Natural killer cell (primary cell): ENCODE measurements around the gene KRCC1. TPM values are rescaled to one million over a fixed set of nuclear protein-coding genes. Genes with fewer than 3 reads are reported as not detected.
"Not testable (repeated sequence)": the region's sequence is repeated elsewhere in the genome, so short reads cannot be mapped to it uniquely, and the experiment has no call there.

ENCODE experiments used
- ATAC-seq, 3 donors: fragments of 150-1000 bp in 2 of 3; fragments of 200-7000 bp in 1 of 3; cut with Tn5 transposase; 1 replicate in 1 of 3; 2 replicates in 2 of 3; pipeline ENCODE4 v1.10.0; 2021; ENCODE audit warnings: mild to moderate bottlenecking in 2 of 3, moderate library complexity in 2 of 3
- DNase-seq, 2 donors: peaks; one replicate each; pipeline versions ENCODE4 v3.0.0 to v3.0.0-alpha.2; 2013 to 2021; ENCODE audit warnings: mixed read lengths in 1 of 2
- H3K27ac ChIP-seq: one replicate; pipeline ENCODE4 v1.5.1; 2013; ENCODE audit warnings: mild to moderate bottlenecking, low read length
- H3K27me3 ChIP-seq: one replicate; pipeline ENCODE4 v1.6.1; 2013; ENCODE audit warnings: low read length; ENCODE audit not compliant: control insufficient read depth, insufficient read depth
- H3K36me3 ChIP-seq: one replicate; pipeline ENCODE4 v1.6.1; 2013; ENCODE audit warnings: low read length; ENCODE audit not compliant: control insufficient read depth, insufficient read depth
- H3K4me1 ChIP-seq: one replicate; pipeline ENCODE4 v1.6.1; 2013; ENCODE audit warnings: low read length; ENCODE audit not compliant: control insufficient read depth, insufficient read depth
- H3K4me3 ChIP-seq: one replicate; pipeline ENCODE4 v1.5.1; 2013; ENCODE audit warnings: low read length
- H3K9me3 ChIP-seq: one replicate; pipeline ENCODE4 v1.6.1; 2013; ENCODE audit warnings: low read length; ENCODE audit not compliant: control insufficient read depth, insufficient read depth
- H3K27ac Mint-ChIP-seq, 2 donors: one replicate each; pipeline ENCODE4 v1.8.0; 2022; ENCODE audit warnings: mild to moderate bottlenecking in 2 of 2, mixed read lengths in 2 of 2, moderate library complexity in 1 of 2
- H3K27me3 Mint-ChIP-seq, 2 donors: one replicate each; pipeline ENCODE4 v1.8.0; 2022; ENCODE audit warnings: low read depth in 2 of 2, mixed read lengths in 2 of 2
- H3K36me3 Mint-ChIP-seq: one replicate; pipeline ENCODE4 v1.8.0; 2022; ENCODE audit warnings: mixed read lengths
- H3K4me1 Mint-ChIP-seq, 2 donors: one replicate each; pipeline ENCODE4 v1.8.0; 2022; ENCODE audit warnings: mixed read lengths in 2 of 2
- H3K4me3 Mint-ChIP-seq: one replicate; pipeline ENCODE4 v1.8.0; 2022; ENCODE audit warnings: mild to moderate bottlenecking, moderate library complexity, mixed read lengths
- H3K9me3 Mint-ChIP-seq, 2 donors: one replicate each; pipeline ENCODE4 v1.8.0; 2022; ENCODE audit warnings: mixed read lengths in 2 of 2
- WGBS: methylation state at CpG from one replicate; pipeline ENCODE4 v1.1.7; 2013; ENCODE audit warnings: missing lambda C conversion rate; ENCODE audit not compliant: insufficient coverage; 5-methylcytosine and 5-hydroxymethylcytosine counted together
- intact Hi-C: fragments of 100-400 bp; cut with micrococcal nuclease; formaldehyde crosslinking; loops from one replicate; pipeline ENCODE4 v1.14.2; 2022
- total RNA-seq, 4 donors: library from RNA; stranded (reverse); fragments of 120-200 nt in 1 of 4; gene quantifications; one replicate each; pipeline versions ENCODE4 v1.2.3 to v1.2.4, GENCODE V29; 2013 to 2022
- TF ChIP-seq, protein P1 (sequence below): fragments of 200-600 bp; IDR thresholded peaks from one replicate; pipeline ENCODE4 v1.8.0; 2022; ENCODE audit warnings: antibody characterized with exemption

The KRCC1 gene
- total RNA-seq, 3 donors from 2014 or later (not counting 1 experiment from before 2014, with no cell fraction given): 9.0 to 17.0 (median 10.5) TPM

DNA sequence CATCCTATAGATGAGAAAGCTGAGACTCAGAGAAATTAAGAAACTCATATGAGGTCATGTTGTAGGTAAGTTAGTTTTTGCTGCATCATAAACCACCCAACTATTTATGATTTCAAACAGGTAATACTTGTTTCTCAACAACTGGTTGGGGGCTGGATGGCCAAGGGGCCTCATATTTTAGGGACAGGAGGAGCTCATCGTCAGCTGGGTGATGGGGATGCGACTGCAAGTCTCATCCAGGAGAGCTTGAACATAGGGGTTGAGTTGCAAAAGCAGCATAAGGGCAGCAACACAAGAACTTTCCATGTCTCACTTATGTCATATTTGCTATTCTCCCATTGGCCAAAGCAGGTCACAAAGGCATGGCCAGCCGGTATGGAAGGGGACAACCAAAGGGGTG lies 35.6 kb downstream of the KRCC1 start:
- DNase-seq: no peak
- H3K27ac Mint-ChIP-seq: no peak overlapping the region
- peaks cover 8% of the 10 kb centered on the region for H3K4me1 ChIP-seq
- H3K4me3 Mint-ChIP-seq: no peak overlapping the region
- no peaks in the 10 kb centered on the region for H3K27me3 ChIP-seq
- no peak overlapping the region for H3K27ac ChIP-seq
- intact Hi-C loops: no loop called here
- H3K36me3 ChIP-seq: no peaks in the 10 kb centered on the region
- H3K36me3 Mint-ChIP-seq: no peaks in the 10 kb centered on the region
- H3K4me3 ChIP-seq: no peak overlapping the region
- no peak for ATAC-seq
- H3K4me1 Mint-ChIP-seq: peaks cover 20 to 22% of the 10 kb centered on the region in 2 donors
- 97% methylated on average over 2 of the region's 3 CpGs for WGBS
- no peaks in the 10 kb centered on the region for H3K27me3 Mint-ChIP-seq
- TF ChIP-seq, protein P1, sequence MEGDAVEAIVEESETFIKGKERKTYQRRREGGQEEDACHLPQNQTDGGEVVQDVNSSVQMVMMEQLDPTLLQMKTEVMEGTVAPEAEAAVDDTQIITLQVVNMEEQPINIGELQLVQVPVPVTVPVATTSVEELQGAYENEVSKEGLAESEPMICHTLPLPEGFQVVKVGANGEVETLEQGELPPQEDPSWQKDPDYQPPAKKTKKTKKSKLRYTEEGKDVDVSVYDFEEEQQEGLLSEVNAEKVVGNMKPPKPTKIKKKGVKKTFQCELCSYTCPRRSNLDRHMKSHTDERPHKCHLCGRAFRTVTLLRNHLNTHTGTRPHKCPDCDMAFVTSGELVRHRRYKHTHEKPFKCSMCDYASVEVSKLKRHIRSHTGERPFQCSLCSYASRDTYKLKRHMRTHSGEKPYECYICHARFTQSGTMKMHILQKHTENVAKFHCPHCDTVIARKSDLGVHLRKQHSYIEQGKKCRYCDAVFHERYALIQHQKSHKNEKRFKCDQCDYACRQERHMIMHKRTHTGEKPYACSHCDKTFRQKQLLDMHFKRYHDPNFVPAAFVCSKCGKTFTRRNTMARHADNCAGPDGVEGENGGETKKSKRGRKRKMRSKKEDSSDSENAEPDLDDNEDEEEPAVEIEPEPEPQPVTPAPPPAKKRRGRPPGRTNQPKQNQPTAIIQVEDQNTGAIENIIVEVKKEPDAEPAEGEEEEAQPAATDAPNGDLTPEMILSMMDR: no peak
- H3K9me3 ChIP-seq: no peaks in the 10 kb centered on the region
- no peaks in the 10 kb centered on the region for H3K9me3 Mint-ChIP-seq

DNA sequence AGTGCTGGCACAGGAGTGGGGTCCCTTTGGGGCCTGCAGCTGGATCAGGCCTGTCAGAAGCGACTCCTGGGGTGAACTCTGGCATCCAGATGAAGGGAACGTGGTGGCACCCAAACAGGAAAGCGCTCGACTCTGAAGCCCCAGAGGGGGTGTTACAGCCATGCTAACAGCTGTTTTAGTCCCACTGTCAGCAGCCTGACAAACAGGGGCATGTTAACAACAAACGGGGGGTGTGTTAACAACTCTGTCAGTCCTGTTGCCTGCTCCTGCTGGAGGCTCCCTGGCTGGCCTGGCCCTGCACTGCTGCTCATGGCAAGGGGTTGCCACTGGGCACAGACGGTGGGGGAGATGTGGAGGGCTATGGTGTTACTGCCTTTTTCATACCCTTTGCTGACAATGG lies 36.7 kb downstream of the KRCC1 start:
- no peak overlapping the region for H3K4me3 Mint-ChIP-seq
- H3K27me3 Mint-ChIP-seq: no peaks in the 10 kb centered on the region
- intact Hi-C loops: no loop called here
- TF ChIP-seq, protein P1: no peak
- no peaks in the 10 kb centered on the region for H3K9me3 ChIP-seq
- H3K9me3 Mint-ChIP-seq: no peaks in the 10 kb centered on the region
- ATAC-seq (no peak), DNase-seq (no peak)
- no peaks in the 10 kb centered on the region for H3K36me3 ChIP-seq
- H3K4me1 Mint-ChIP-seq: peaks cover 20 to 22% of the 10 kb centered on the region in 2 donors
- no peak overlapping the region for H3K27ac Mint-ChIP-seq
- H3K4me1 ChIP-seq: peaks cover 8% of the 10 kb centered on the region
- no peaks in the 10 kb centered on the region for H3K27me3 ChIP-seq
- H3K27ac ChIP-seq: no peak overlapping the region
- WGBS: 90% methylated on average over 6 of the region's 6 CpGs
- no peaks in the 10 kb centered on the region for H3K36me3 Mint-ChIP-seq
- no peak overlapping the region for H3K4me3 ChIP-seq

DNA sequence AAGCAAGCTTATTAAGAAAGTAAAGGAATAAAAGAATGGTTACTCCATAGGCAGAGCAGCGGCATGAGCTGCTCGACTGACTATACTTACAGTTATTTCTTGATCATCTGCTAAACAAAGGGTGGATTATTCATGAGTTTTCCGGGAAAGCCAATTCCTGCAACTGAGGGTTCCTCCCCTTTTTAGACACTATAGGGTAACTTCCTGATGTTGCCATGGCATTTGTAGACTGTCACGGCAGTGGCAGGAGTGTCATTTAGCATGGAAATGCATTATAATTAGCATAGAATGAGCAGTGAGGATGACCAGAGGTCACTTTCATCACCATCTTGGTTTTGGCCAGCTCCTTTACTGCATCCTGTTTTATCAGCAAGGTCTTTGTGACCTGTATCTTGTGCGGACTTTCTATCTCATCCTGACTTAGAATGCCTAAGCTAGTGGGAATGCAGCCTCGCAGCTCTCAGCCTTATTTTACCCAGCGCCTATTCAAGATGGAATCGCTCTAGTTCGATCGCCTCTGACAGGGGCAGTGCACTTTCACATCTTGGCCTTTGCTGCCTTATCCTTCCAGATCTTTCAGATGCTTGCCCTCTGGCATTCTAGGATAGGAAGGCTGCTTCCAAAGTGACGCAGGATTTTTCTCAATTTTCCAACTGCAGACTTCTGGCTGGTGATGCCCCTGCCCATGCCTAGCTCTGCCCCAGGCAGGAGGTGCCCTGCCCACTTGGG lies 37.3 kb downstream of the KRCC1 start:
- H3K9me3 Mint-ChIP-seq, H3K36me3 Mint-ChIP-seq, H3K4me1 ChIP-seq, DNase-seq, H3K27me3 Mint-ChIP-seq, H3K27me3 ChIP-seq, H3K27ac ChIP-seq, H3K27ac Mint-ChIP-seq, H3K4me3 ChIP-seq, H3K36me3 ChIP-seq, intact Hi-C loops, H3K9me3 ChIP-seq, ATAC-seq: not testable (repeated sequence)
- WGBS: 96% methylated on average over 11 of the region's 11 CpGs
- Mint-ChIP-seq H3K4me1 (peaks cover 20 to 22% of the 10 kb centered on the region in 2 donors), H3K4me3 (peak overlapping the region; percentile 98)

DNA sequence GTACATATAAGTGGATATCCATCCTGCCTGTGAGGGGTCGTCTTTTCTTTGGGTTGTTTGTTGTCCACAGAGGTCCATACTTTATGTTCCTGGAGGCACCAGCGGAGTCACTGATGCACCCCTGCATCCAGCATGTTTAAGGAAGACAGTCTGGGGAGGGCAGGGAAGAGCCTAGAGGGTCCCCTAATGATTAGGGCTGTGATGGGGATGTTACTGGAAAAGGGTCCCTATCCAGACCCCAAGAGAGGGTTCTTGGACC lies 37.9 kb downstream of the KRCC1 start:
- H3K36me3 Mint-ChIP-seq: not testable (repeated sequence)

More for the DNA sequence above, 37.9 kb downstream of the KRCC1 start:
- H3K27me3 ChIP-seq, DNase-seq, H3K4me1 ChIP-seq, intact Hi-C loops, H3K9me3 Mint-ChIP-seq, H3K27ac ChIP-seq, H3K27me3 Mint-ChIP-seq, H3K9me3 ChIP-seq, H3K36me3 ChIP-seq, H3K4me3 ChIP-seq, ATAC-seq: not testable (repeated sequence)
- peak overlapping the region; percentile 98 for H3K4me3 Mint-ChIP-seq
- WGBS: 96% methylated on average over 2 of the region's 2 CpGs
- peak overlapping the region in 1 of 2 donors; percentile 97 for H3K27ac Mint-ChIP-seq
- peaks cover 20 to 22% of the 10 kb centered on the region in 2 donors for H3K4me1 Mint-ChIP-seq
